Glomerular visceral epithelial cell (primary cell): ENCODE data around the gene MRPS27.

Source experiments
- DNase-seq: peaks from one replicate; pipeline ENCODE4 v3.0.0-alpha.2; 2016; ENCODE audit errors: extremely low spot score

Gene MRPS27

GRCh38 chr5:72319976-72320752 lies at the start of gene MRPS27, which contains the start of gene PTCD2:
MRPS27 (minus strand) TSS chr5:72320240; CDS start chr5:72320221, 19 bp downstream.
PTCD2 (plus strand) TSS chr5:72320373; CDS start chr5:72320383, 10 bp downstream.
- peak; percentile 99 for DNase-seq

GRCh38 chr5:72369711-72370110 lies 49.7 kb upstream of the MRPS27 start:
- DNase-seq, result no peak

- no peak for DNase-seq
These were observed 49.3 kb upstream of the MRPS27 start for GRCh38 chr5:72369301-72369700.

GRCh38 chr5:72368271-72368670 lies 48.2 kb upstream of the MRPS27 start:
- DNase-seq, result no peak

GRCh38 chr5:72366324-72366976 lies 46.4 kb upstream of the MRPS27 start:
- DNase-seq, result peak; percentile 85

GRCh38 chr5:72364951-72365350 lies 44.9 kb upstream of the MRPS27 start:
- no peak for DNase-seq

GRCh38 chr5:72364171-72364570 lies 44.1 kb upstream of the MRPS27 start:
- DNase-seq, result no peak

- peak; percentile 69 for DNase-seq
These were observed 43.2 kb upstream of the MRPS27 start for GRCh38 chr5:72363166-72363802.

- DNase-seq, result no peak
These were observed 39.8 kb upstream of the MRPS27 start for GRCh38 chr5:72359886-72360285.

- DNase-seq, result no peak
These were observed 38.9 kb upstream of the MRPS27 start for GRCh38 chr5:72358925-72359324.

- no peak for DNase-seq
These were observed 36.3 kb upstream of the MRPS27 start for GRCh38 chr5:72356361-72356760.

GRCh38 chr5:72355706-72356299 lies 35.8 kb upstream of the MRPS27 start:
- peak; percentile 54 for DNase-seq

GRCh38 chr5:72353046-72353445 lies 33.0 kb upstream of the MRPS27 start:
- no peak for DNase-seq

- no peak for DNase-seq
These were observed 32.6 kb upstream of the MRPS27 start for GRCh38 chr5:72352616-72353015.

- no peak for DNase-seq
These were observed 31.3 kb upstream of the MRPS27 start for GRCh38 chr5:72351376-72351775.

GRCh38 chr5:72347801-72348308 lies 27.8 kb upstream of the MRPS27 start:
- peak; percentile 63 for DNase-seq

- no peak for DNase-seq
These were observed 26.4 kb upstream of the MRPS27 start for GRCh38 chr5:72346398-72346797.

GRCh38 chr5:72338689-72339209 lies 18.7 kb upstream of the MRPS27 start:
- no peak for DNase-seq

- no peak for DNase-seq
These were observed 17.1 kb upstream of the MRPS27 start for GRCh38 chr5:72337159-72337558.

GRCh38 chr5:72330712-72331111 lies 10.7 kb upstream of the MRPS27 start:
- no peak for DNase-seq

GRCh38 chr5:72328172-72328571 lies 8.1 kb upstream of the MRPS27 start:
- peak; percentile 87 for DNase-seq

- no peak for DNase-seq
These were observed 6.2 kb upstream of the MRPS27 start for GRCh38 chr5:72326306-72326649.
